Measurements from ENCODE around the gene SP2. TPM values are rescaled to one million over a fixed set of nuclear protein-coding genes. Genes with fewer than 3 reads are reported as not detected.

The SP2 gene
- total and polyA plus RNA-seq, 2 of the 13 experiments (the other 11 are each of a cell fraction or from before 2014, with no cell fraction given): 1.4 to 4.8 TPM

- ATAC-seq (no peak; the same call in 2 of the 3 replicates), DNase-seq (ENCODE audit: low spot score) (no peak), FAIRE-seq (no peak)
- no peak for TF ChIP-seq ZNF232 (CRISPR knock-in tag; IDR thresholded peaks at IDR 0.05; ENCODE audit: borderline replicate concordance)
- TF ChIP-seq ZBTB2 (CRISPR knock-in tag; IDR thresholded peaks at IDR 0.05; ENCODE audit: low read depth): no peak
- no peak for TF ChIP-seq MAF1 (CRISPR knock-in tag; IDR thresholded peaks at IDR 0.05; ENCODE audit: borderline replicate concordance)
- TF ChIP-seq YEATS2 (CRISPR knock-in tag; IDR thresholded peaks at IDR 0.05; ENCODE audit: borderline replicate concordance): no peak
- no peak for TF ChIP-seq ZNF7 (CRISPR knock-in tag; IDR thresholded peaks at IDR 0.05)
- intact Hi-C loops (cut with micrococcal nuclease; ENCODE audit: unreplicated experiment) (no loop called here), in situ Hi-C loops (cut with HindIII; ENCODE audit: extremely low pct_ligation_motif_present, low pct_unique_long_range_greater_than_20kb) (no loop called here)
- Histone ChIP-seq H3K4me3 (replicated peaks in 1 of 3; ENCODE audit: insufficient read depth in 1 of 3, low read depth in 2 of 3, low read length in 3 of 3) (no peak overlapping the region), H3K27me3 (ENCODE audit: control insufficient read depth in 1 of 2, insufficient read depth in 2 of 2, low read length in 2 of 2) (peaks cover 5 to 56% of the 10 kb centered on the region in 2 experiments; a peak in 4 of 5 replicates), H3K4me1 (ENCODE audit: insufficient read depth, low read length) (peaks cover 19% of the 10 kb centered on the region), H3K79me2 (ENCODE audit: insufficient read depth, low read length) (no peaks in the 10 kb centered on the region), H3K36me3 (replicated peaks in 1 of 2; ENCODE audit: control insufficient read depth in 1 of 2, insufficient read depth in 2 of 2, low read length in 2 of 2) (no peaks in the 10 kb centered on the region), H3K9ac (ENCODE audit: insufficient read depth, low read depth, low read length) (no peak overlapping the region), H3K4me2 (ENCODE audit: low read depth, low read length) (no peak overlapping the region), H2AFZ (ENCODE audit: low read length) (no peak overlapping the region), H4K20me1 (ENCODE audit: insufficient read depth, low read length) (no peaks in the 10 kb centered on the region), H3K27ac (ENCODE audit: extremely low read length, insufficient read depth, low read length) (no peak overlapping the region), H3K9me3 (ENCODE audit: low read length) (no peaks in the 10 kb centered on the region)
- 11% methylated on average over 9 of the region's 9 CpGs for WGBS (ENCODE audit: low lambda C conversion rate)
- BruUV-seq (replicated peaks): no TSS peak
- POLR2A ChIA-PET: no interaction called here
- CTCF ChIA-PET (ENCODE audit: low intra/inter-chr PET ratio, low total read pairs): no interaction called here
These were observed 18.5 kb upstream of the SP2 start for GRCh38 chr17:47877368-47878034.

All from HepG2 (cell line).